Kidney (tissue), 14 donors: ENCODE measurements around the gene NKTR. TPM values are rescaled to one million over a fixed set of nuclear protein-coding genes. Genes with fewer than 3 reads are reported as not detected.

Experiments used
- DNase-seq, 5 donors: peaks; one replicate each; pipeline ENCODE4 v3.0.0-alpha.2; 2013 to 2020
- FAIRE-seq: peaks from 2 replicates; lab custom pipeline; 2012; peaks lifted over from hg19 to GRCh38; lab: Jason Lieb, UNC
- H3K27ac ChIP-seq, 2 donors: one replicate each; pipeline ENCODE4 v1.7.0; 2013; ENCODE audit warnings: low read depth in 2 of 2, low read length in 2 of 2, inconsistent platforms in 1 of 2
- H3K27me3 ChIP-seq: one replicate; pipeline ENCODE4 v1.7.1; 2013; ENCODE audit warnings: low read length, inconsistent platforms; ENCODE audit not compliant: control insufficient read depth, insufficient read depth
- H3K36me3 ChIP-seq, 3 donors: one replicate each; pipeline versions ENCODE4 v1.7.0 to v1.7.1; 2013; ENCODE audit warnings: low read length in 3 of 3, control low read depth in 1 of 3, inconsistent platforms in 1 of 3; ENCODE audit not compliant: insufficient read depth in 3 of 3, control insufficient read depth in 2 of 3
- H3K4me1 ChIP-seq, 3 donors: one replicate each; pipeline versions ENCODE4 v1.7.0 to v1.7.1; 2013; ENCODE audit warnings: low read length in 3 of 3, inconsistent platforms in 1 of 3, low read depth in 1 of 3; ENCODE audit not compliant: control insufficient read depth in 2 of 3, insufficient read depth in 2 of 3
- H3K4me3 ChIP-seq, 3 donors: one replicate each; pipeline versions ENCODE4 v1.7.0 to v1.8.1; 2013; ENCODE audit warnings: low read length in 3 of 3, control low read depth in 1 of 3, inconsistent platforms in 1 of 3
- H3K9ac ChIP-seq, 3 donors: one replicate each; pipeline versions ENCODE4 v1.7.0 to v1.7.1; 2013; ENCODE audit warnings: low read length in 3 of 3, control low read depth in 1 of 3, inconsistent platforms in 1 of 3
- H3K9me3 ChIP-seq, 3 donors: one replicate each; pipeline versions ENCODE4 v1.7.0 to v1.7.1; 2013; ENCODE audit warnings: low read length in 3 of 3, control low read depth in 1 of 3, inconsistent platforms in 1 of 3; ENCODE audit not compliant: control insufficient read depth in 2 of 3, insufficient read depth in 1 of 3
- CTCF ChIP-seq: IDR thresholded peaks from 3 replicates; pipeline ENCODE4 v1.5.1; 2012; ENCODE audit warnings: mild to moderate bottlenecking, moderate library complexity, borderline replicate concordance; ENCODE audit not compliant: insufficient read depth; ENCODE audit errors: extremely low read depth
- intact Hi-C: fragments of 100-400 bp; cut with DNase I; formaldehyde crosslinking; loops from one replicate; pipeline ENCODE4 v1.11.1; 2022
- polyA plus RNA-seq: library from polyadenylated mRNA; stranded (reverse); fragments of 350-450 nt; fragmentation: Illumina TruSeq; extraction: RNeasy Lipid Tissue Mini Kit (QIAGEN cat#74804); gene quantifications from one replicate; pipeline ENCODE4 v1.2.3, GENCODE V29; 2014; ENCODE audit warnings: low read depth, low replicate concordance; ENCODE audit not compliant: insufficient read depth
- total RNA-seq: library from RNA; stranded (reverse); fragmentation: NEBNext Ultra II Directional; extraction: Animal tissue kit (Norgen Biotek cat#: 25700); gene quantifications from one replicate; pipeline ENCODE4 v1.2.1, GENCODE V29; 2021
- donor health status: control.
- donor health status: control.
- donor health status: control.
- donor health status: control.
- donor health status: control.
- donor health status: DM: yes; HTN: yes; CAD: no.
- donor health status: Normal renal cell carcinoma (clear cell type).

NKTR gene
- total and polyA plus RNA-seq, 2 donors from 2014 or later: 9.2 to 81.1 TPM

- Histone ChIP-seq H3K27ac (no peak within 1 kb of the TSS), H3K9me3 (no peaks in the 10 kb centered on the region), H3K9ac (no peak within 1 kb of the TSS), H3K4me3 (no peak within 1 kb of the TSS), H3K36me3 (no peaks in the 10 kb centered on the region), H3K27me3 (peaks cover 8% of the 10 kb centered on the region), H3K4me1 (peaks cover 0 to 4% (median 0%) of the 10 kb centered on the region in 3 donors)
- DNase-seq (peak in 2 of 5 donors; percentile 28 to 55), FAIRE-seq (no peak)
- TF ChIP-seq CTCF: no peak
- intact Hi-C loops: no loop called here
Observed at GRCh38 chr3:42685363-42685881, 84.9 kb downstream of the NKTR start, which contains the start of gene KLHL40. Gene KLHL40 (plus strand): TSS chr3:42685537. CDS start chr3:42685619, 82 bp downstream.

- Histone ChIP-seq H3K9ac (no peak overlapping the region), H3K4me3 (no peak overlapping the region), H3K27me3 (peaks cover 8% of the 10 kb centered on the region), H3K4me1 (peaks cover 0 to 4% (median 0%) of the 10 kb centered on the region in 3 donors), H3K9me3 (no peaks in the 10 kb centered on the region), H3K36me3 (no peaks in the 10 kb centered on the region), H3K27ac (no peak overlapping the region)
- intact Hi-C loops: no loop called here
- no peak for FAIRE-seq
- DNase-seq: peak in 3 of 5 donors; percentile 19 to 68 (median 21)
- TF ChIP-seq CTCF: no peak
Observed at GRCh38 chr3:42685891-42686820, 85.7 kb downstream of the NKTR start.

- Histone ChIP-seq H3K36me3 (no peaks in the 10 kb centered on the region), H3K27ac (no peak overlapping the region), H3K9me3 (no peaks in the 10 kb centered on the region), H3K4me3 (no peak overlapping the region), H3K9ac (no peak overlapping the region), H3K4me1 (peaks cover 0 to 4% (median 0%) of the 10 kb centered on the region in 3 donors), H3K27me3 (peaks cover 8% of the 10 kb centered on the region)
- peak in 1 of 5 donors; percentile 14 for DNase-seq
- no peak for FAIRE-seq
- no peak for TF ChIP-seq CTCF
- intact Hi-C loops: no loop called here
Observed at GRCh38 chr3:42686832-42687650, 86.6 kb downstream of the NKTR start.
